Measurements from ENCODE around the gene PATJ.
"Not testable (repeated sequence)": the region's sequence is repeated elsewhere in the genome, so short reads cannot be mapped to it uniquely, and the experiment has no call there.

PATJ gene

GRCh38 chr1:61784726-61785125 lies 42.4 kb downstream of the PATJ start:
- ATAC-seq: no peak
- TF ChIP-seq ZC3H10 (CRISPR knock-in tag; IDR thresholded peaks at IDR 0.05): no peak

- no peak for TF ChIP-seq SNAI2 (CRISPR knock-in tag; IDR thresholded peaks at IDR 0.05)
- no peak for TF ChIP-seq ZC3H10 (CRISPR knock-in tag; IDR thresholded peaks at IDR 0.05)
- TF ChIP-seq ZFP3 (CRISPR knock-in tag; IDR thresholded peaks at IDR 0.05): no peak
- TF ChIP-seq BACH2 (CRISPR knock-in tag; IDR thresholded peaks at IDR 0.05; ENCODE audit: borderline replicate concordance): no peak
- no peak for TF ChIP-seq TSHZ2 (CRISPR knock-in tag; IDR thresholded peaks at IDR 0.05)
- ATAC-seq: no peak
Observed at GRCh38 chr1:61790837-61791236, 48.6 kb downstream of the PATJ start.

GRCh38 chr1:61797045-61797755 lies 54.9 kb downstream of the PATJ start:
- TF ChIP-seq PPARA (CRISPR knock-in tag; IDR thresholded peaks at IDR 0.05; ENCODE audit: borderline replicate concordance) (no peak), BACH2 (CRISPR knock-in tag; IDR thresholded peaks at IDR 0.05; ENCODE audit: borderline replicate concordance) (no peak), ZNF8 (CRISPR knock-in tag; IDR thresholded peaks at IDR 0.05) (no peak), TSHZ2 (CRISPR knock-in tag; IDR thresholded peaks at IDR 0.05) (no peak), POU6F1 (CRISPR knock-in tag; IDR thresholded peaks at IDR 0.05; ENCODE audit: borderline replicate concordance, low read depth) (no peak), TOX (CRISPR knock-in tag; IDR thresholded peaks at IDR 0.05; ENCODE audit: borderline replicate concordance) (no peak), CREB5 (CRISPR knock-in tag; IDR thresholded peaks at IDR 0.05; ENCODE audit: low read depth) (no peak), ISL1 (CRISPR knock-in tag; IDR thresholded peaks at IDR 0.05) (no peak), PATZ1 (CRISPR knock-in tag; IDR thresholded peaks at IDR 0.05; ENCODE audit: borderline replicate concordance) (no peak), ZFP30 (CRISPR knock-in tag; IDR thresholded peaks at IDR 0.05) (no peak), CSRNP3 (CRISPR knock-in tag; IDR thresholded peaks at IDR 0.05) (no peak), ESRRG (CRISPR knock-in tag; IDR thresholded peaks at IDR 0.05) (no peak), TCF4 (CRISPR knock-in tag; IDR thresholded peaks at IDR 0.05; ENCODE audit: borderline replicate concordance) (no peak), ZFP3 (CRISPR knock-in tag; IDR thresholded peaks at IDR 0.05) (no peak), ZNF565 (CRISPR knock-in tag; conservative IDR thresholded peaks at IDR 0.05; ENCODE audit: low read depth) (no peak), OSR1 (CRISPR knock-in tag; IDR thresholded peaks at IDR 0.05) (no peak), SNAI2 (CRISPR knock-in tag; IDR thresholded peaks at IDR 0.05) (no peak), RARB (CRISPR knock-in tag; IDR thresholded peaks at IDR 0.05) (no peak)
- ATAC-seq: no peak

- not testable (repeated sequence) for ATAC-seq
Observed at GRCh38 chr1:61801047-61801446, 58.8 kb downstream of the PATJ start.
